GM21576 (cell line): Measurements from ENCODE around the gene WDR7.

Source experiments
- ATAC-seq: cut with Tn5 transposase; IDR thresholded peaks from one replicate; pipeline ENCODE4 v1.9.1; 2021; ENCODE audit warnings: mild to moderate bottlenecking, moderate library complexity; ENCODE audit not compliant: unreplicated experiment

The WDR7 gene

GRCh38 chr18:57025540-57025939 is 374.4 kb downstream of the WDR7 start:
- no peak for ATAC-seq

- no peak for ATAC-seq
Measured at GRCh38 chr18:57026316-57026715, 375.2 kb downstream of the WDR7 start.

GRCh38 chr18:57027190-57027708 is 376.1 kb downstream of the WDR7 start:
- ATAC-seq, result no peak

GRCh38 chr18:57029761-57030160 is 378.6 kb downstream of the WDR7 start:
- no peak for ATAC-seq

- ATAC-seq, result no peak
Measured at GRCh38 chr18:57030417-57030816, 379.3 kb downstream of the WDR7 start.

- ATAC-seq, result no peak
Measured at GRCh38 chr18:57035590-57035989, 384.4 kb downstream of the WDR7 start.

- ATAC-seq, result no peak
Measured at GRCh38 chr18:57038395-57038794, 387.2 kb downstream of the WDR7 start.

- no peak for ATAC-seq
Measured at GRCh38 chr18:57040175-57040574, 389.0 kb downstream of the WDR7 start.

- no peak for ATAC-seq
Measured at GRCh38 chr18:57043241-57043640, 392.1 kb downstream of the WDR7 start.

- no peak for ATAC-seq
Measured at GRCh38 chr18:57048351-57048750, 397.2 kb downstream of the WDR7 start.

- no peak for ATAC-seq
Measured at GRCh38 chr18:57048859-57049258, 397.7 kb downstream of the WDR7 start.

GRCh38 chr18:57050310-57050949 is 399.3 kb downstream of the WDR7 start:
- ATAC-seq, result no peak

GRCh38 chr18:57051021-57051656 is 400.0 kb downstream of the WDR7 start:
- ATAC-seq, result no peak

GRCh38 chr18:57051657-57052044 is 400.5 kb downstream of the WDR7 start:
- peak; percentile 55 for ATAC-seq

- ATAC-seq, result peak; percentile 20
Measured at GRCh38 chr18:57052173-57052572, 401.0 kb downstream of the WDR7 start.

GRCh38 chr18:57052759-57053158 is 401.6 kb downstream of the WDR7 start:
- no peak for ATAC-seq

- no peak for ATAC-seq
Measured at GRCh38 chr18:57054891-57055290, 403.7 kb downstream of the WDR7 start.

- peak; percentile 85 for ATAC-seq
Measured at GRCh38 chr18:57057890-57058289, 406.7 kb downstream of the WDR7 start.

GRCh38 chr18:57058734-57059133 is 407.6 kb downstream of the WDR7 start:
- no peak for ATAC-seq

- ATAC-seq, result no peak
Measured at GRCh38 chr18:57059366-57059765, 408.2 kb downstream of the WDR7 start.

- no peak for ATAC-seq
Measured at GRCh38 chr18:57060814-57061213, 409.7 kb downstream of the WDR7 start.

- no peak for ATAC-seq
Measured at GRCh38 chr18:57062178-57062577, 411.0 kb downstream of the WDR7 start.

- ATAC-seq, result no peak
Measured at GRCh38 chr18:57062844-57063243, 411.7 kb downstream of the WDR7 start.
